SU-DHL-6 (cell line): ENCODE measurements around the gene TFAP2D.

ENCODE experiments used
- H2AFZ ChIP-seq: fragments of 200-600 bp; sonication (generic); 2 replicates; pipeline ENCODE4 v1.6.1; 2014; ENCODE audit warnings: low read depth, mild to moderate bottlenecking, moderate library complexity, mixed read lengths, antibody characterized with exemption, low read length; ENCODE audit not compliant: severe bottlenecking
- H3F3A ChIP-seq: fragments of 200-600 bp; shearing (Covaris generic); 2 replicates; pipeline ENCODE4 v1.6.0; 2016; ENCODE audit warnings: antibody characterized with exemption, mild to moderate bottlenecking; ENCODE audit not compliant: insufficient read depth
- H3K27ac ChIP-seq: fragments of 200-600 bp; sonication (generic); 2 replicates; pipeline ENCODE4 v1.5.1; 2016; ENCODE audit warnings: low read depth, mild to moderate bottlenecking, low read length, moderate library complexity, mixed read lengths
- H3K27me3 ChIP-seq: fragments of 200-600 bp; sonication (generic), shearing (Covaris generic); 2 replicates; pipeline ENCODE4 v1.6.0; 2014; ENCODE audit warnings: mild to moderate bottlenecking, low read length
- H3K36me3 ChIP-seq: fragments of 200-600 bp; sonication (generic); 2 replicates; pipeline ENCODE4 v1.6.1; 2014; ENCODE audit warnings: mild to moderate bottlenecking, low read length, mixed read lengths
- H3K4me2 ChIP-seq: fragments of 300-600, 200-600 bp; shearing (Covaris generic), sonication (generic); 2 replicates; pipeline ENCODE4 v1.6.0; 2014; ENCODE audit warnings: low read length, low read depth, mild to moderate bottlenecking; ENCODE audit not compliant: poor library complexity, severe bottlenecking
- H3K4me3 ChIP-seq: fragments of 200-600 bp; sonication (generic); 2 replicates; pipeline ENCODE4 v1.5.1; 2014; ENCODE audit warnings: antibody characterized with exemption, low read length, mild to moderate bottlenecking, mixed read lengths; ENCODE audit not compliant: insufficient read depth, poor library complexity, severe bottlenecking
- H3K79me2 ChIP-seq: fragments of 200-600 bp; sonication (generic); 2 replicates; pipeline ENCODE4 v1.6.1; 2014; ENCODE audit warnings: mild to moderate bottlenecking, low read length, moderate library complexity; ENCODE audit not compliant: insufficient read depth
- H3K9ac ChIP-seq: fragments of 200-600 bp; sonication (generic); 2 replicates; pipeline ENCODE4 v1.7.0; 2014; ENCODE audit warnings: mild to moderate bottlenecking, low read length
- H3K9me2 ChIP-seq: fragments of 200-600 bp; sonication (generic); replicated peaks from 2 replicates; pipeline ENCODE4 v1.6.1; 2014; ENCODE audit warnings: low read length; ENCODE audit not compliant: insufficient read depth
- H3K9me3 ChIP-seq: fragments of 200-600 bp; sonication (generic); 2 replicates; pipeline ENCODE4 v1.6.1; 2014; ENCODE audit warnings: low read length, mixed read lengths; ENCODE audit not compliant: insufficient read depth
- H4K20me1 ChIP-seq: fragments of 200-600 bp; sonication (generic); 2 replicates; pipeline ENCODE4 v1.6.1; 2014; ENCODE audit warnings: low read depth, mild to moderate bottlenecking, antibody characterized with exemption, low read length, moderate library complexity, mixed read lengths
- EZH2phosphoT487 ChIP-seq: fragments of 200-600 bp; sonication (generic), shearing (Covaris generic); conservative IDR thresholded peaks from 2 replicates; pipeline ENCODE4 v1.6.1; 2018; ENCODE audit warnings: mild to moderate bottlenecking, antibody characterized with exemption, low read length, moderate library complexity, mixed read lengths
- TF ChIP-seq, protein P1 (sequence below): fragments of 200-600 bp; sonication (generic); IDR thresholded peaks from one replicate; pipeline ENCODE4 v1.5.1; 2017; ENCODE audit warnings: antibody characterized with exemption, mild to moderate bottlenecking, low read length, moderate library complexity; ENCODE audit not compliant: insufficient read depth, poor library complexity, severe bottlenecking

Gene TFAP2D

DNA sequence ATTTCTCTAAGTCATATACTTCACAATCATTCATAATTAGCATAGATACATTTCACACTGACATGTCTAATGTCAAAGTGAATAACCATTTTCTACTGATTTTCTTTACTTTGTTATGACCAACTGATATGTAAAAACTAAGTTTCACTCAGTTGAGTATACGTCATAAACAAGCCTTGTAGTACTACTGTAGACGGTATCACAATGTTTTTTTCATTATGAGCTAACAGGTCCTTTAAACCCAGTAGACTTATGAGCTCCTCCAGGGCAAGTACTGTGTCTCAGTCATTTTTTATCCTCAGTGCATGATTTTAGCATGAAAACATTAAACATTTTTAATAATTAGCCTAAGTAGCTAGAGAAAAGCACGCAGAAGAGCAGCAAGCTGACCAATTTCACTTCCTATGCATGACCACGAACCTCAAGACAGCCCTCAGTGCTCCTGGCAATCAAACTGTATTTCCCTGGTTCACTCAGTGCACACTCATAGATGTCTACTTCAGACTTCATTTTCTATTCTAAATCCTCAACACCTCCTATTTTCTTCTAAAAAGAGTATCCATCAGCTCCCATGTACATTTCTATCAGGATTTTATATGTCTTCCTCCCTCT is 32.0 kb upstream of the TFAP2D start:
- Histone ChIP-seq H4K20me1 (no peaks in the 10 kb centered on the region), H3K9me3 (no peaks in the 10 kb centered on the region), H3K9ac (no peak overlapping the region), H3K27me3 (no peaks in the 10 kb centered on the region; the same call in 1 of the 2 replicates), H3F3A (no peaks in the 10 kb centered on the region), H3K36me3 (no peaks in the 10 kb centered on the region), H2AFZ (no peak overlapping the region), H3K27ac (no peak overlapping the region), H3K79me2 (no peaks in the 10 kb centered on the region), H3K9me2 (no peaks in the 10 kb centered on the region), H3K4me2 (no peak overlapping the region), H3K4me3 (no peak overlapping the region)
- TF ChIP-seq EZH2phosphoT487 = no peak
- TF ChIP-seq, protein P1, sequence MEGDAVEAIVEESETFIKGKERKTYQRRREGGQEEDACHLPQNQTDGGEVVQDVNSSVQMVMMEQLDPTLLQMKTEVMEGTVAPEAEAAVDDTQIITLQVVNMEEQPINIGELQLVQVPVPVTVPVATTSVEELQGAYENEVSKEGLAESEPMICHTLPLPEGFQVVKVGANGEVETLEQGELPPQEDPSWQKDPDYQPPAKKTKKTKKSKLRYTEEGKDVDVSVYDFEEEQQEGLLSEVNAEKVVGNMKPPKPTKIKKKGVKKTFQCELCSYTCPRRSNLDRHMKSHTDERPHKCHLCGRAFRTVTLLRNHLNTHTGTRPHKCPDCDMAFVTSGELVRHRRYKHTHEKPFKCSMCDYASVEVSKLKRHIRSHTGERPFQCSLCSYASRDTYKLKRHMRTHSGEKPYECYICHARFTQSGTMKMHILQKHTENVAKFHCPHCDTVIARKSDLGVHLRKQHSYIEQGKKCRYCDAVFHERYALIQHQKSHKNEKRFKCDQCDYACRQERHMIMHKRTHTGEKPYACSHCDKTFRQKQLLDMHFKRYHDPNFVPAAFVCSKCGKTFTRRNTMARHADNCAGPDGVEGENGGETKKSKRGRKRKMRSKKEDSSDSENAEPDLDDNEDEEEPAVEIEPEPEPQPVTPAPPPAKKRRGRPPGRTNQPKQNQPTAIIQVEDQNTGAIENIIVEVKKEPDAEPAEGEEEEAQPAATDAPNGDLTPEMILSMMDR = no peak

DNA sequence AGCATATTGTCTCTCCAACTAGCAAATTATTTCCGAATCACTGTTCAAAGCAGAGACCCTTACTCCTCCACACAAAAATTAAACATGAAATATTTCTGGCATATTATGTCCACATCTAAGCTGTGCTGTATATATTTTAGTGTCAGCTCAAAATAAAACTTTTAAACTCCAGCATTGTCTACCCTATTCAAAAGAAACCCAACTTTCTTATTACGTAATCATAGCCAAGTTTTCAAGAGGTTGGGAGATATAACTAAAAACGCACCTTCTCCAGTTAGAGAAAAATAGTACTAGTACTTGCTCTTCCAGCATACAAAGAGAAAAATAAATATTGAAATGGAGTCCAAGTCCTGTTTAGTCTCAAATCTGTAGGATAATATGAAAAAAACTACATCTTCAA is 24.1 kb upstream of the TFAP2D start:
- no peaks in the 10 kb centered on the region; the same call in 1 of the 2 replicates for H3K9me2 ChIP-seq
- H3K9ac ChIP-seq = no peak overlapping the region
- no peak overlapping the region for H2AFZ ChIP-seq
- no peaks in the 10 kb centered on the region for H4K20me1 ChIP-seq
- no peaks in the 10 kb centered on the region for H3K27me3 ChIP-seq
- H3K9me3 ChIP-seq = no peaks in the 10 kb centered on the region
- no peak overlapping the region for H3K4me3 ChIP-seq
- H3F3A ChIP-seq = no peaks in the 10 kb centered on the region
- no peak overlapping the region for H3K4me2 ChIP-seq
- no peak overlapping the region for H3K27ac ChIP-seq
- no peaks in the 10 kb centered on the region for H3K79me2 ChIP-seq
- no peaks in the 10 kb centered on the region for H3K36me3 ChIP-seq
- no peak for TF ChIP-seq EZH2phosphoT487
- TF ChIP-seq, protein P1 = no peak

DNA sequence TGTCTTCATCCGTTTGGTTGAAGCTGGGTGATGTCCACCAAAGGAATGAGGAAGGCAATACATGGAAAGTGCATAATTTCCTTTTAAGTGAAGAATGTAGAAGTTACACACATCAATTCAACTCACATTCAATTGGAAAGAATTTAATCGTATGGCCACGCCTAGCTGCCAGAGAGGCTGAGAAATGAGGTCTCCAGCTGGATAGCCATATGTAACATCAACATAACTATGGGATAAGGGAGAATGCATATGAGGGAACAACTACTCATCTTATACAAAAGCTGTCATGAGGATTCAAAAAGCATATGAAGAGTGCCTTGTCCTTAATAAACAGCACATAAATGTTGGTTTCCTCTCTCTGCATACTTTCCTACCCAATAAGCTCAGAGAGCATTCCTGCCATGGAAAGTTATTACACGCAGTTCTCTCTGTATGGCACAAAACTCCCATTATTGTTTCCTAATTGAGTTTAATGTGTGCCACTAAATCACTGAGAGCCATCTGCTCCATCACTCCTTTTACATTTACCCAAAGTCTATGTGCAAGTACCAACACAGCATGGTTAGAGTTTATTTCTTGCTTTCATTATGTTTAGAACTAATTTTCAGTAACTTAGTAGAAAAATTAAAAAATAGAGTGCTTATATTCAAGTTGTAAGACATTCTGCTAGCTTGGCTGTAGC is 21.4 kb upstream of the TFAP2D start:
- H3K36me3 ChIP-seq = no peaks in the 10 kb centered on the region
- H3K9ac ChIP-seq = no peak overlapping the region
- TF ChIP-seq, protein P1 = no peak
- TF ChIP-seq EZH2phosphoT487 = no peak
- H3K4me2 ChIP-seq = no peak overlapping the region
- no peaks in the 10 kb centered on the region for H3K9me3 ChIP-seq
- H3K79me2 ChIP-seq = no peaks in the 10 kb centered on the region
- H2AFZ ChIP-seq = no peak overlapping the region
- no peaks in the 10 kb centered on the region for H3F3A ChIP-seq
- no peaks in the 10 kb centered on the region; the same call in 1 of the 2 replicates for H3K9me2 ChIP-seq
- H3K27ac ChIP-seq = no peak overlapping the region
- no peaks in the 10 kb centered on the region for H4K20me1 ChIP-seq
- H3K27me3 ChIP-seq = no peaks in the 10 kb centered on the region
- no peak overlapping the region for H3K4me3 ChIP-seq
